ENCODE results near the gene RELN. TPM values are rescaled to one million over a fixed set of nuclear protein-coding genes. Genes with fewer than 3 reads are reported as not detected.

Gene RELN
- total RNA-seq, 1 experiment from 2014 or later: 0.20 TPM

GRCh38 chr7:103947026-103947655 lies 42.3 kb downstream of the RELN start:
- Histone ChIP-seq H3K79me2 (ENCODE audit: insufficient read depth, low read length) (no peaks in the 10 kb centered on the region), H3K27ac (ENCODE audit: low read depth, low read length) (no peak overlapping the region), H3K9ac (ENCODE audit: low read length) (no peak overlapping the region), H3K36me3 (ENCODE audit: control insufficient read depth in 1 of 2, insufficient read depth in 2 of 2, low read length in 2 of 2) (no peaks in the 10 kb centered on the region), H3K4me1 (ENCODE audit: control insufficient read depth in 1 of 2, insufficient read depth in 2 of 2, low read length in 2 of 2) (no peaks in the 10 kb centered on the region), H4K20me1 (ENCODE audit: insufficient read depth) (no peaks in the 10 kb centered on the region), H3K4me2 (ENCODE audit: low read length) (no peak overlapping the region), H3K9me2 (ENCODE audit: insufficient read depth) (no peaks in the 10 kb centered on the region), H3K27me3 (ENCODE audit: insufficient read depth, low read length) (peaks cover 43% of the 10 kb centered on the region; the same call in 1 of the 2 replicates), H2AFZ (ENCODE audit: low read depth, low read length, poor library complexity, severe bottlenecking) (no peak overlapping the region), H3K9me3 (ENCODE audit: control insufficient read depth in 1 of 2, insufficient read depth in 1 of 2, low read depth in 1 of 2, low read length in 2 of 2) (no peaks in the 10 kb centered on the region), H3K4me3 (replicated peaks in 1 of 2; ENCODE audit: low read depth in 1 of 2, low read length in 2 of 2) (no peak overlapping the region)
- intact Hi-C loops (cut with micrococcal nuclease): no loop called here
- BruUV-seq (replicated peaks): no TSS peak
- no peak for ATAC-seq
- POLR2A ChIA-PET: no interaction called here
- no peak for TF ChIP-seq JUND (IDR thresholded peaks at IDR 0.05)
- RAD21 ChIA-PET (ENCODE audit: low non-redundant PET in 1 of 2, low total read pairs in 2 of 2, uncharacterized antibody in 2 of 2, unreplicated experiment in 2 of 2): no interaction called here
- CTCF ChIA-PET: no interaction called here
- no peak for DNase-seq (ENCODE audit: low read depth, low spot score)

- ChIA-PET CTCF (no interaction called here), RAD21 (ENCODE audit: low non-redundant PET in 1 of 2, low total read pairs in 2 of 2, uncharacterized antibody in 2 of 2, unreplicated experiment in 2 of 2) (no interaction called here), POLR2A (no interaction called here)
- no peaks in the 10 kb centered on the region for H3K36me3 ChIP-seq (ENCODE audit: control insufficient read depth in 1 of 2, insufficient read depth in 2 of 2, low read length in 2 of 2)
- H3K27me3 ChIP-seq (ENCODE audit: insufficient read depth, low read length): peaks cover 41% of the 10 kb centered on the region; the same call in 1 of the 2 replicates
- H3K4me1 ChIP-seq (ENCODE audit: control insufficient read depth in 1 of 2, insufficient read depth in 2 of 2, low read length in 2 of 2): no peaks in the 10 kb centered on the region
- no peak overlapping the region for H3K9ac ChIP-seq (ENCODE audit: low read length)
- no peaks in the 10 kb centered on the region for H3K79me2 ChIP-seq (ENCODE audit: insufficient read depth, low read length)
- no peak for DNase-seq (ENCODE audit: low read depth, low spot score)
- no peaks in the 10 kb centered on the region for H3K9me2 ChIP-seq (ENCODE audit: insufficient read depth)
- no peak overlapping the region for H3K4me2 ChIP-seq (ENCODE audit: low read length)
- H4K20me1 ChIP-seq (ENCODE audit: insufficient read depth): no peaks in the 10 kb centered on the region
- BruUV-seq (replicated peaks): no TSS peak
- no peak overlapping the region for H3K4me3 ChIP-seq (replicated peaks in 1 of 2; ENCODE audit: low read depth in 1 of 2, low read length in 2 of 2)
- no peak overlapping the region for H3K27ac ChIP-seq (ENCODE audit: low read depth, low read length)
- ATAC-seq: no peak
- H3K9me3 ChIP-seq (ENCODE audit: control insufficient read depth in 1 of 2, insufficient read depth in 1 of 2, low read depth in 1 of 2, low read length in 2 of 2): no peaks in the 10 kb centered on the region
- H2AFZ ChIP-seq (ENCODE audit: low read depth, low read length, poor library complexity, severe bottlenecking): no peak overlapping the region
- intact Hi-C loops (cut with micrococcal nuclease): no loop called here
- no peak for TF ChIP-seq SRF (IDR thresholded peaks at IDR 0.05; ENCODE audit: low read depth)
- no peak for TF ChIP-seq CBX3 (IDR thresholded peaks at IDR 0.05; ENCODE audit: low read depth)
- no peak for TF ChIP-seq TCF7L2 (IDR thresholded peaks at IDR 0.05; ENCODE audit: borderline replicate concordance, extremely low read depth, insufficient read depth, insufficient read length)
- no peak for TF ChIP-seq YY1 (IDR thresholded peaks at IDR 0.05; ENCODE audit: extremely low read depth, insufficient replicate concordance, low read depth, low read length)
- TF ChIP-seq EZH2 (IDR thresholded peaks at IDR 0.05): no peak
- no peak for TF ChIP-seq CTCF (IDR thresholded peaks at IDR 0.05 in 2 of 3, conservative IDR thresholded peaks at IDR 0.05 in 1 of 3; ENCODE audit: borderline replicate concordance in 1 of 3, insufficient read depth in 1 of 3, low read depth in 2 of 3, low read length in 2 of 3)
- TF ChIP-seq SP1 (IDR thresholded peaks at IDR 0.05; ENCODE audit: low read depth): no peak
- TF ChIP-seq POLR2AphosphoS5 (IDR thresholded peaks at IDR 0.05; ENCODE audit: low read depth, low read length): no peak
- TF ChIP-seq ELF1 (IDR thresholded peaks at IDR 0.05; ENCODE audit: borderline replicate concordance, low read depth): no peak
- no peak for TF ChIP-seq CEBPB (IDR thresholded peaks at IDR 0.05; ENCODE audit: low read depth)
- TF ChIP-seq REST (IDR thresholded peaks at IDR 0.05; ENCODE audit: low read depth): no peak
- TF ChIP-seq EZH2phosphoT487 (IDR thresholded peaks at IDR 0.05; ENCODE audit: borderline replicate concordance): no peak
Measured at GRCh38 chr7:103944230-103944900, 45.1 kb downstream of the RELN start.

Measured in HCT116 (cell line).